Measurements from ENCODE around the gene OXNAD1. TPM values are rescaled to one million over a fixed set of nuclear protein-coding genes. Genes with fewer than 3 reads are reported as not detected.

OXNAD1 gene
- total RNA-seq (7.4 and 10.4 TPM in 2 replicates), polyA plus RNA-seq (6.4 and 7.8 TPM in 2 replicates), polyA minus RNA-seq (ENCODE audit: low replicate concordance) (0.94 and 7.4 TPM in 2 replicates)
- 4.0 and 5.4 TPM in 2 replicates for polyA plus RNA-seq (2012)

- Histone ChIP-seq H3K4me2 (ENCODE audit: extremely low read depth, insufficient read depth, low read length) (peak within 1 kb of the TSS; percentile 86), H3K36me3 (ENCODE audit: control insufficient read depth, insufficient read depth, low read length) (peaks cover 4% of the 10 kb centered on the region), H3K27me3 (ENCODE audit: control insufficient read depth, insufficient read depth, low read length) (no peaks in the 10 kb centered on the region), H3K9me3 (ENCODE audit: control insufficient read depth, insufficient read depth, low read depth, low read length) (no peaks in the 10 kb centered on the region), H3K79me2 (ENCODE audit: control insufficient read depth, insufficient read depth, low read length) (peaks cover 39% of the 10 kb centered on the region), H3K4me1 (ENCODE audit: control insufficient read depth, extremely low read depth, insufficient read depth, low read length) (peaks cover 2% of the 10 kb centered on the region), H3K27ac (ENCODE audit: insufficient read depth, low read length) (peak within 1 kb of the TSS; percentile 98), H3K9ac (ENCODE audit: insufficient read depth, low read length) (peak within 1 kb of the TSS; percentile 96), H4K20me1 (ENCODE audit: control insufficient read depth, extremely low read depth, insufficient read depth, low read length) (no peaks in the 10 kb centered on the region), H2AFZ (ENCODE audit: low read length) (peak within 1 kb of the TSS; percentile 95), H3K4me3 (replicated peaks in 1 of 4; ENCODE audit: control extremely low read depth in 1 of 4, insufficient read depth in 1 of 4, low read depth in 3 of 4, low read length in 4 of 4) (peak within 1 kb of the TSS; percentile 90 to 97 (median 92))
- peak; percentile 99 to 100 for DNase-seq (ENCODE audit: low read depth in 2 of 2)
- TF ChIP-seq EZH2 (IDR thresholded peaks at IDR 0.05; ENCODE audit: low read length, missing control alignments) (no peak), CTCF (conservative IDR thresholded peaks at IDR 0.05 in 1 of 2, IDR thresholded peaks at IDR 0.05 in 1 of 2; ENCODE audit: low read depth in 1 of 2, low read length in 2 of 2) (no peak)
Measured at GRCh38 chr3:16264708-16265454, at the start of gene OXNAD1, which contains the start of gene DPH3. Gene OXNAD1, plus strand, starts transcription at chr3:16265212. Its CDS starts 5,741 bp downstream, at chr3:16270953. Gene DPH3, minus strand, starts transcription at chr3:16264943. Its CDS starts 67 bp downstream, at chr3:16264876.

- no peaks in the 10 kb centered on the region for H3K79me2 ChIP-seq (ENCODE audit: control insufficient read depth, insufficient read depth, low read length)
- no peak overlapping the region for H2AFZ ChIP-seq (ENCODE audit: low read length)
- no peak overlapping the region for H3K27ac ChIP-seq (ENCODE audit: insufficient read depth, low read length)
- no peak overlapping the region for H3K4me2 ChIP-seq (ENCODE audit: extremely low read depth, insufficient read depth, low read length)
- H4K20me1 ChIP-seq (ENCODE audit: control insufficient read depth, extremely low read depth, insufficient read depth, low read length): no peaks in the 10 kb centered on the region
- no peaks in the 10 kb centered on the region for H3K27me3 ChIP-seq (ENCODE audit: control insufficient read depth, insufficient read depth, low read length)
- H3K36me3 ChIP-seq (ENCODE audit: control insufficient read depth, insufficient read depth, low read length): no peaks in the 10 kb centered on the region
- TF ChIP-seq EZH2 (IDR thresholded peaks at IDR 0.05; ENCODE audit: low read length, missing control alignments) (no peak), CTCF (conservative IDR thresholded peaks at IDR 0.05 in 1 of 2, IDR thresholded peaks at IDR 0.05 in 1 of 2; ENCODE audit: low read depth in 1 of 2, low read length in 2 of 2) (no peak)
- H3K4me1 ChIP-seq (ENCODE audit: control insufficient read depth, extremely low read depth, insufficient read depth, low read length): no peaks in the 10 kb centered on the region
- H3K9me3 ChIP-seq (ENCODE audit: control insufficient read depth, insufficient read depth, low read depth, low read length): no peaks in the 10 kb centered on the region
- DNase-seq (ENCODE audit: low read depth in 2 of 2): no peak
- no peak overlapping the region for H3K9ac ChIP-seq (ENCODE audit: insufficient read depth, low read length)
- no peak overlapping the region for H3K4me3 ChIP-seq (replicated peaks in 1 of 4; ENCODE audit: control extremely low read depth in 1 of 4, insufficient read depth in 1 of 4, low read depth in 3 of 4, low read length in 4 of 4)
Measured at GRCh38 chr3:16216373-16216935, 48.6 kb upstream of the OXNAD1 start.

DNA sequence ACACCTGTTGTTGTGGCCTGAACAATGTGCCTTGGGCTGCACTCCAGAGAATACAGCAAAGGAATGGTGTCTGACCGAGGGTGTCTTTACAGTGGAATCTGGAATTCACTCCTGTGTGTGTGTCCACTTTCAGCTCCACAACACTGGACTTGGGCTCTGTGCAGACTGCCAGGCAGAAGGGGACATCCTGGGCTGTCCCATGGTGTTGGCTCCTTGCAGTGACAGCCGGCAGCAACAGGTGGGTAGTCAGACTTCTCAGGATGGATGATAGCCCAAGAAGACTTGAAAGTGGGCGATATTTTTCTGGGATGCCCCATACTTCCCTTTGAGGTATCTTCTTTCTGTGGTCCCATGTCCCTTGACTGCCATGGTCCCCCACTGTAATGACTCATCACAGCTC lies 45.2 kb upstream of the OXNAD1 start:
- no peak overlapping the region for H3K4me3 ChIP-seq (replicated peaks in 1 of 4; ENCODE audit: control extremely low read depth in 1 of 4, insufficient read depth in 1 of 4, low read depth in 3 of 4, low read length in 4 of 4)
- H4K20me1 ChIP-seq (ENCODE audit: control insufficient read depth, extremely low read depth, insufficient read depth, low read length): no peaks in the 10 kb centered on the region
- no peak overlapping the region for H3K4me2 ChIP-seq (ENCODE audit: extremely low read depth, insufficient read depth, low read length)
- H3K27me3 ChIP-seq (ENCODE audit: control insufficient read depth, insufficient read depth, low read length): no peaks in the 10 kb centered on the region
- H3K9ac ChIP-seq (ENCODE audit: insufficient read depth, low read length): no peak overlapping the region
- no peak for DNase-seq (ENCODE audit: low read depth in 2 of 2)
- H3K79me2 ChIP-seq (ENCODE audit: control insufficient read depth, insufficient read depth, low read length): no peaks in the 10 kb centered on the region
- no peaks in the 10 kb centered on the region for H3K9me3 ChIP-seq (ENCODE audit: control insufficient read depth, insufficient read depth, low read depth, low read length)
- no peak overlapping the region for H3K27ac ChIP-seq (ENCODE audit: insufficient read depth, low read length)
- H2AFZ ChIP-seq (ENCODE audit: low read length): no peak overlapping the region
- H3K4me1 ChIP-seq (ENCODE audit: control insufficient read depth, extremely low read depth, insufficient read depth, low read length): no peaks in the 10 kb centered on the region
- H3K36me3 ChIP-seq (ENCODE audit: control insufficient read depth, insufficient read depth, low read length): no peaks in the 10 kb centered on the region
- TF ChIP-seq EZH2 (IDR thresholded peaks at IDR 0.05; ENCODE audit: low read length, missing control alignments) (no peak), CTCF (conservative IDR thresholded peaks at IDR 0.05 in 1 of 2, IDR thresholded peaks at IDR 0.05 in 1 of 2; ENCODE audit: low read depth in 1 of 2, low read length in 2 of 2) (no peak)
